ENCODE data around the gene KRTAP13-3. TPM values are rescaled to one million over a fixed set of nuclear protein-coding genes. Genes with fewer than 3 reads are reported as not detected.

KRTAP13-3 gene
- total RNA-seq, 1 donor from 2014 or later: not detected

GRCh38 chr21:30391492-30392025 lies 34.2 kb downstream of the KRTAP13-3 start:
- H3K27me3 Mint-ChIP-seq (ENCODE audit: unreplicated experiment): peaks cover 1% of the 10 kb centered on the region
- H3K4me1 Mint-ChIP-seq (ENCODE audit: unreplicated experiment): no peaks in the 10 kb centered on the region
- no peak overlapping the region for H3K4me3 Mint-ChIP-seq (ENCODE audit: unreplicated experiment)
- no peaks in the 10 kb centered on the region for H3K9me3 Mint-ChIP-seq (ENCODE audit: unreplicated experiment)
- no peak for DNase-seq (ENCODE audit: low spot score)
- peaks cover 3% of the 10 kb centered on the region for H3K36me3 Mint-ChIP-seq (ENCODE audit: low read depth, unreplicated experiment)
- no peak for TF ChIP-seq CTCF (IDR thresholded peaks at IDR 0.05; ENCODE audit: unreplicated experiment)
- no peak overlapping the region for H3K27ac Mint-ChIP-seq (ENCODE audit: unreplicated experiment)

GRCh38 chr21:30382201-30382600 lies 43.5 kb downstream of the KRTAP13-3 start:
- H3K4me3 Mint-ChIP-seq (ENCODE audit: unreplicated experiment): no peak overlapping the region

More at GRCh38 chr21:30382201-30382600, 43.5 kb downstream of the KRTAP13-3 start:
- Mint-ChIP-seq H3K4me1 (ENCODE audit: unreplicated experiment) (peaks cover 3% of the 10 kb centered on the region), H3K36me3 (ENCODE audit: low read depth, unreplicated experiment) (no peaks in the 10 kb centered on the region), H3K9me3 (ENCODE audit: unreplicated experiment) (no peaks in the 10 kb centered on the region), H3K27ac (ENCODE audit: unreplicated experiment) (no peak overlapping the region), H3K27me3 (ENCODE audit: unreplicated experiment) (no peaks in the 10 kb centered on the region)
- no peak for TF ChIP-seq CTCF (IDR thresholded peaks at IDR 0.05; ENCODE audit: unreplicated experiment)
- DNase-seq (ENCODE audit: low spot score): no peak

Other genes starting within 250 kb of the KRTAP13-3 start
- gene CLDN8, start 209.8 kb downstream of the KRTAP13-3 start, total RNA-seq (ENCODE audit: unreplicated experiment): not detected
- gene KRTAP24-1, start 143.0 kb downstream of the KRTAP13-3 start, total RNA-seq (ENCODE audit: unreplicated experiment): not detected
- not detected for gene KRTAP25-1, start 136.4 kb downstream of the KRTAP13-3 start, total RNA-seq (ENCODE audit: unreplicated experiment)
- not detected for gene KRTAP26-1, start 105.6 kb downstream of the KRTAP13-3 start, total RNA-seq (ENCODE audit: unreplicated experiment)
- not detected for gene KRTAP27-1, start 88.2 kb downstream of the KRTAP13-3 start, total RNA-seq (ENCODE audit: unreplicated experiment)
- gene KRTAP23-1, start 77.3 kb downstream of the KRTAP13-3 start, total RNA-seq (ENCODE audit: unreplicated experiment): not detected
- gene KRTAP13-2, start 53.7 kb downstream of the KRTAP13-3 start, total RNA-seq (ENCODE audit: unreplicated experiment): not detected
- gene KRTAP13-1, start 29.9 kb downstream of the KRTAP13-3 start, total RNA-seq (ENCODE audit: unreplicated experiment): not detected
- not detected for gene KRTAP13-4, start 4.3 kb upstream of the KRTAP13-3 start, total RNA-seq (ENCODE audit: unreplicated experiment)
- gene KRTAP15-1, start 14.3 kb upstream of the KRTAP13-3 start, total RNA-seq (ENCODE audit: unreplicated experiment): not detected
- gene KRTAP19-1, start 54.4 kb upstream of the KRTAP13-3 start, total RNA-seq (ENCODE audit: unreplicated experiment): not detected
- not detected for gene KRTAP19-2, start 61.5 kb upstream of the KRTAP13-3 start, total RNA-seq (ENCODE audit: unreplicated experiment)
- gene KRTAP19-3, start 66.1 kb upstream of the KRTAP13-3 start, total RNA-seq (ENCODE audit: unreplicated experiment): not detected
- not detected for gene KRTAP19-4, start 71.2 kb upstream of the KRTAP13-3 start, total RNA-seq (ENCODE audit: unreplicated experiment)
- not detected for gene KRTAP19-5, start 76.2 kb upstream of the KRTAP13-3 start, total RNA-seq (ENCODE audit: unreplicated experiment)
- gene KRTAP19-6, start 115.9 kb upstream of the KRTAP13-3 start, total RNA-seq (ENCODE audit: unreplicated experiment): not detected
- not detected for gene KRTAP19-7, start 135.4 kb upstream of the KRTAP13-3 start, total RNA-seq (ENCODE audit: unreplicated experiment)
- gene KRTAP22-2, start 164.5 kb upstream of the KRTAP13-3 start, total RNA-seq (ENCODE audit: unreplicated experiment): not detected
- not detected for gene KRTAP6-3, start 166.5 kb upstream of the KRTAP13-3 start, total RNA-seq (ENCODE audit: unreplicated experiment)
- not detected for gene KRTAP6-2, start 173.0 kb upstream of the KRTAP13-3 start, total RNA-seq (ENCODE audit: unreplicated experiment)
- not detected for gene KRTAP22-1, start 175.2 kb upstream of the KRTAP13-3 start, total RNA-seq (ENCODE audit: unreplicated experiment)
- gene KRTAP6-1, start 188.0 kb upstream of the KRTAP13-3 start, total RNA-seq (ENCODE audit: unreplicated experiment): not detected
- not detected for gene KRTAP20-1, start 190.5 kb upstream of the KRTAP13-3 start, total RNA-seq (ENCODE audit: unreplicated experiment)
- not detected for gene KRTAP20-4, start 194.7 kb upstream of the KRTAP13-3 start, total RNA-seq (ENCODE audit: unreplicated experiment)
- not detected for gene KRTAP20-2, start 209.3 kb upstream of the KRTAP13-3 start, total RNA-seq (ENCODE audit: unreplicated experiment)
- gene KRTAP20-3, start 216.9 kb upstream of the KRTAP13-3 start, total RNA-seq (ENCODE audit: unreplicated experiment): not detected

Data from endothelial cell (in vitro differentiated cells).